Aorta (tissue), 5 donors: ENCODE results near the gene MARK3. TPM values are rescaled to one million over a fixed set of nuclear protein-coding genes. Genes with fewer than 3 reads are reported as not detected.
"Not testable (repeated sequence)": the region's sequence is repeated elsewhere in the genome, so short reads cannot be mapped to it uniquely, and the experiment has no call there.

Experiments used
- ATAC-seq: fragments of 200-7000 bp; cut with Tn5 transposase; one replicate; pipeline ENCODE4 v1.9.1; 2022; ENCODE audit warnings: moderate library complexity; ENCODE audit not compliant: low FRiP score
- DNase-seq, 2 donors: peaks; one replicate each; pipeline ENCODE4 v3.0.0-alpha.2; 2020
- H3K27ac ChIP-seq, 2 donors: one replicate each; pipeline ENCODE4 v1.5.1; 2013; ENCODE audit warnings: low read length in 2 of 2, mild to moderate bottlenecking in 2 of 2, moderate library complexity in 2 of 2, control low read depth in 1 of 2, inconsistent platforms in 1 of 2, low read depth in 1 of 2
- H3K27me3 ChIP-seq, 2 donors: one replicate each; pipeline ENCODE4 v1.6.1; 2013; ENCODE audit warnings: control low read depth in 1 of 2, low read length in 1 of 2, mild to moderate bottlenecking in 1 of 2, moderate library complexity in 1 of 2; ENCODE audit not compliant: insufficient read depth in 2 of 2, control insufficient read depth in 1 of 2
- H3K36me3 ChIP-seq, 2 donors: one replicate each; pipeline ENCODE4 v1.6.1; 2013; ENCODE audit warnings: control low read depth in 1 of 2, low read length in 1 of 2, mild to moderate bottlenecking in 1 of 2; ENCODE audit not compliant: insufficient read depth in 2 of 2, control insufficient read depth in 1 of 2
- H3K4me1 ChIP-seq, 2 donors: one replicate each; pipeline ENCODE4 v1.6.1; 2013; ENCODE audit warnings: low read length in 2 of 2, control low read depth in 1 of 2, mild to moderate bottlenecking in 1 of 2, moderate library complexity in 1 of 2; ENCODE audit not compliant: insufficient read depth in 2 of 2, control insufficient read depth in 1 of 2
- H3K4me3 ChIP-seq, 2 donors: one replicate each; pipeline ENCODE4 v1.5.1; 2013; ENCODE audit warnings: low read length in 2 of 2, control low read depth in 1 of 2, mild to moderate bottlenecking in 1 of 2
- H3K9me3 ChIP-seq: one replicate; pipeline ENCODE4 v1.6.1; 2013; ENCODE audit warnings: mild to moderate bottlenecking, low read length; ENCODE audit not compliant: control insufficient read depth
- WGBS, 2 donors: extraction: QIAGEN DNeasy Blood & Tissue Kit; methylation state at CpG; one replicate each; pipeline ENCODE4 v1.1.7; 2013; 5-methylcytosine and 5-hydroxymethylcytosine counted together
- intact Hi-C, 2 donors: fragments of 100-400 bp; cut with DNase I; formaldehyde crosslinking; loops; one replicate each; pipeline versions ENCODE4 v1.14.2 to v1.15.0; 2022
- polyA plus RNA-seq, 2 donors: library from polyadenylated mRNA; stranded (reverse); fragments of 200-250 nt; gene quantifications; one replicate each; pipeline ENCODE4 v1.2.3, GENCODE V29; 2013
- total RNA-seq, 2 donors: library from RNA; stranded (reverse); fragmentation: NEBNext Ultra II Directional; extraction: Animal tissue kit (Norgen Biotek cat#: 25700); gene quantifications; one replicate each; pipeline ENCODE4 v1.2.1, GENCODE V29; 2021
- donor health status: healthy with polysubstance abuse.
- donor health status: Bipolar disorder and iron deficiency.
- donor health status: DM: no; HTN: no; CAD: no.
- donor health status: DM: no; HTN: no; CAD: no.
- donor health status: DM: yes; HTN: yes; CAD: no.

The MARK3 gene
- total and polyA plus RNA-seq, 4 donors: 21.7 to 121 (median 86.0) TPM

DNA sequence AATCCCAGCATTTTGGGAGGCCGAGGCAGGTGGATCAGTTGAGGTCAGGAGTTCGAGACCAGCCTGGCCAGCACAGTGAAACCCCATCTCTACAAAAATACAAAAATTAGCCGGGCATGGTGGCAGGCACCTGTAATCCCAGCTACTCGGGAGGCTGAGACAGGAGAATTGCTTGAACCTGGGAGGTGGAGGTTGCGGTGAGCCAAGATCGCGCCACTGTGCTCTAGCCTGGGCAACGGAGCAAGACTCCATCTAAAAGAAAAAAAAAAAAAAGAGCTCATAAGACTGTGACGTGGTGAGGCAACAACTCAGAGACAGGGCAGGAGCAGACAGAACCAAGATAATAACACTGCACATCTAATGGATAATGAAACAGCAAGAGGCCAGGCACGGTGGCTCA lies 27.7 kb upstream of the MARK3 start:
- DNase-seq, H3K9me3 ChIP-seq, ATAC-seq, H3K27ac ChIP-seq, H3K27me3 ChIP-seq, intact Hi-C loops, H3K4me1 ChIP-seq, H3K36me3 ChIP-seq, H3K4me3 ChIP-seq: not testable (repeated sequence)
- 86 to 92% methylated on average over 10 of the region's 10 CpGs for WGBS, 2 donors

GRCh38 chr14:103360548-103360947 lies 24.7 kb upstream of the MARK3 start:
- H3K9me3 ChIP-seq: peaks cover 2% of the 10 kb centered on the region
- WGBS, 2 donors: 76 to 81% methylated on average over 7 of the region's 7 CpGs
- H3K4me1 ChIP-seq: no peaks in the 10 kb centered on the region
- DNase-seq: no peak
- intact Hi-C loops: no loop called here
- H3K36me3 ChIP-seq: no peaks in the 10 kb centered on the region
- H3K27me3 ChIP-seq: no peaks in the 10 kb centered on the region
- no peak overlapping the region for H3K27ac ChIP-seq
- ATAC-seq: no peak
- no peak overlapping the region for H3K4me3 ChIP-seq

GRCh38 chr14:103361867-103362266 lies 23.3 kb upstream of the MARK3 start:
- Histone ChIP-seq H3K27ac (no peak overlapping the region), H3K27me3 (no peaks in the 10 kb centered on the region), H3K36me3 (no peaks in the 10 kb centered on the region), H3K4me3 (no peak overlapping the region), H3K4me1 (no peaks in the 10 kb centered on the region), H3K9me3 (peaks cover 2% of the 10 kb centered on the region)
- ATAC-seq (no peak), DNase-seq (no peak)
- intact Hi-C loops: no loop called here
- 85 to 86% methylated on average over 5 of the region's 5 CpGs for WGBS, 2 donors

GRCh38 chr14:103362780-103363179 lies 22.4 kb upstream of the MARK3 start:
- DNase-seq (no peak), ATAC-seq (no peak)
- Histone ChIP-seq H3K36me3 (no peaks in the 10 kb centered on the region), H3K27me3 (no peaks in the 10 kb centered on the region), H3K4me1 (no peaks in the 10 kb centered on the region), H3K4me3 (no peak overlapping the region), H3K9me3 (peaks cover 2% of the 10 kb centered on the region), H3K27ac (no peak overlapping the region)
- WGBS, 2 donors: 59 to 79% methylated on average over 1 of the region's 1 CpG
- intact Hi-C loops: no loop called here

DNA sequence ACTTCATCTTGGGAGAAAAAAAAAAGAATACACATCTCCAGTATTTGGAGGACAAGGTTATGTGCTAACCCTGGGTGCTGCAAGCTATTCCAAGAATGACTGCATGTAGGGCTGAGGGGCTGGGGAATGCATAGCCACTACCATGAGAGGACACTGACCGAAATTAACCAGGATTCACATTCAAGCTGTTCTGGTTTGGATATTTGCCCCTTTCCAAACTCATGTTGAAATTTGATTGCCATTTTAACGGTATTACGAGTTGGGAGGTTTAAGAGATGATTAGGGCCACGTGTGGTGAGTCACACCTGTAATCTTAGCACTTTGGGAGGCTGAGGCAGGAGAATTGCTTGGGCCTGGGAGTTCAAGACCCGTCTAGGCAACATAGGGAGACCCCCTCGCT lies 18.5 kb upstream of the MARK3 start:
- intact Hi-C loops: no loop called here

GRCh38 chr14:103367995-103368394 lies 17.2 kb upstream of the MARK3 start:
- H3K27me3 ChIP-seq: no peaks in the 10 kb centered on the region
- no peaks in the 10 kb centered on the region for H3K36me3 ChIP-seq
- intact Hi-C loops: no loop called here
- no peak for DNase-seq
- ATAC-seq: no peak
- no peaks in the 10 kb centered on the region for H3K9me3 ChIP-seq
- 83 to 85% methylated on average over 4 of the region's 4 CpGs for WGBS, 2 donors
- H3K4me1 ChIP-seq: no peaks in the 10 kb centered on the region
- no peak overlapping the region for H3K27ac ChIP-seq
- H3K4me3 ChIP-seq: no peak overlapping the region

More for the DNA sequence above, 18.5 kb upstream of the MARK3 start:
- Histone ChIP-seq H3K27ac (no peak overlapping the region), H3K27me3 (no peaks in the 10 kb centered on the region), H3K4me3 (no peak overlapping the region), H3K4me1 (no peaks in the 10 kb centered on the region), H3K36me3 (no peaks in the 10 kb centered on the region), H3K9me3 (peaks cover 2% of the 10 kb centered on the region)
- 83% methylated on average over 6 of the region's 6 CpGs for WGBS, 2 donors
- no peak for DNase-seq
- no peak for ATAC-seq

DNA sequence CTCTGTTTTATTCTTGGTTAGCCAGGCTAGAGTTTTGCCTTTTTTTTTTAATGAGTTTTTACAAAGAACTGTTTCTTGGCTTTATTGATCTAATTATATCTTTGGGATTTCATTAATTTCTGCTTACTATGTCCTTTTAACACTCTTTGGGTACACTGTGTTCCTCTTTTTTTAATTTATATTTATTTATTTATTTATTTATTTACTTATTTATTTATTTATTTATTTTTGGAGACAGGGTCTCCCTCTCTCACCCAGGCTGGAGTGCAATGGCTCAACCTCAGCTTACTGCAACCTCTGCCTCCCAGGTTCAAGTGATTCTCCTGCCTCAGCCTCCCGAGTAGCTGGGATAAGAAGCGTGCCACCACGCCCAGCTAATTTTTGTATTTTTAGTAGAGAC lies 15.1 kb upstream of the MARK3 start:
- ATAC-seq (no peak), DNase-seq (no peak)
- 91 to 93% methylated on average over 3 of the region's 3 CpGs for WGBS, 2 donors
- Histone ChIP-seq H3K9me3 (no peaks in the 10 kb centered on the region), H3K36me3 (no peaks in the 10 kb centered on the region), H3K4me1 (no peaks in the 10 kb centered on the region), H3K27me3 (no peaks in the 10 kb centered on the region), H3K27ac (no peak overlapping the region), H3K4me3 (no peak overlapping the region)
- intact Hi-C loops: no loop called here

GRCh38 chr14:103372017-103372416 lies 13.2 kb upstream of the MARK3 start:
- H3K27me3 ChIP-seq: no peaks in the 10 kb centered on the region
- intact Hi-C loops: no loop called here
- no peak for DNase-seq
- H3K36me3 ChIP-seq: no peaks in the 10 kb centered on the region
- H3K4me1 ChIP-seq: no peaks in the 10 kb centered on the region
- H3K27ac ChIP-seq: no peak overlapping the region
- no peak overlapping the region for H3K4me3 ChIP-seq
- 61 to 72% methylated on average over 8 to 23 of the region's 23 CpGs for WGBS, 2 donors
- no peaks in the 10 kb centered on the region for H3K9me3 ChIP-seq
- no peak for ATAC-seq

- Histone ChIP-seq H3K9me3 (no peaks in the 10 kb centered on the region), H3K36me3 (no peaks in the 10 kb centered on the region), H3K4me3 (no peak overlapping the region), H3K27ac (no peak overlapping the region), H3K27me3 (no peaks in the 10 kb centered on the region), H3K4me1 (no peaks in the 10 kb centered on the region)
- 58 to 63% methylated on average over 11 of the region's 11 CpGs for WGBS, 2 donors
- DNase-seq (peak; percentile 72 to 82), ATAC-seq (no peak)
- intact Hi-C loops: no loop called here
Observed at GRCh38 chr14:103372552-103373304, 12.5 kb upstream of the MARK3 start.
